C4-2B (cell line): ENCODE measurements around the gene RPS17.

Experiments used
- CTCF ChIP-seq: fragments of 450-650 bp; conservative IDR thresholded peaks from 2 replicates; pipeline ENCODE4 v1.5.1; 2017; ENCODE audit warnings: mild to moderate bottlenecking
- ZFX ChIP-seq: fragments of 450-650 bp; IDR thresholded peaks from 2 replicates; pipeline ENCODE4 v1.6.1; 2017

- TF ChIP-seq CTCF = no peak
- no peak for TF ChIP-seq ZFX
Observed at GRCh38 chr15:82535566-82536408, 4.5 kb downstream of the RPS17 start.
